ENCODE measurements around the gene REG1B.

REG1B gene, protein sequence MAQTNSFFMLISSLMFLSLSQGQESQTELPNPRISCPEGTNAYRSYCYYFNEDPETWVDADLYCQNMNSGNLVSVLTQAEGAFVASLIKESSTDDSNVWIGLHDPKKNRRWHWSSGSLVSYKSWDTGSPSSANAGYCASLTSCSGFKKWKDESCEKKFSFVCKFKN

DNA sequence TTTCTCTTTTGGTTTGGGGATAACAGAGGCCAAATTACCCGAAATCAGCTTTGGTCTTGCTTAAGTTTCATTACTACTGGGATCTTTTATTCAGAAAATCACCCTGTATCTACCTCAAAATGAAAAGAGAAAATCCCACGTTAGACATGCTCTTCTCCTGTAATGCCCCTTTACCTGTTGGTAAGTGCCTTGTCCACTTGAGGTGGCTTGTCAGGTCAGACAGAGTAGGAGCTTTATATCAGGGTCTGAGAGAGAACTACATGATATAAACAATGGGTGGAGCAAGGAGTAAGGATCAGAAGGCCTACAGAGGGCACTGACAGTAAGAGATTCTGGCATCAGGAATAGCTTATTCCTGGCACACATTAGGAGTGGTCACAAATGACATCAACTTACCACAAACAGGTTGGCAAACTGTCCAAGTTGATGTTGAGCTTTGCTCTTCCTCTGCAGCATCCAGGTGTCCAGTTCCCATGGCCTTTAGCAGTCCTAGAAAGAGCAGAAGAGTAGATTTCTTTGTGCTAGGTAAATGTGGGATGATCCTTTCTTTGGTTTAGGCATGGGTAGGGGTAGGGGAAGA is at the start of gene REG1B:
Gene REG1B (minus strand): TSS at position 209 of the 580 bp plus-strand sequence. CDS start 381 bp downstream, outside the sequence.
- Histone ChIP-seq H3K9me3 (ENCODE audit: control insufficient read depth, low read depth, low read length) (no peaks in the 10 kb centered on the region), H3K27me3 (ENCODE audit: control insufficient read depth, insufficient read depth, low read length) (no peaks in the 10 kb centered on the region), H3K9ac (ENCODE audit: low read length) (no peak within 1 kb of the TSS), H3K4me1 (ENCODE audit: control insufficient read depth, low read depth, low read length) (peaks cover 8% of the 10 kb centered on the region), H3K36me3 (ENCODE audit: control insufficient read depth, low read depth, low read length) (no peaks in the 10 kb centered on the region), H3K4me3 (ENCODE audit: low read length) (no peak within 1 kb of the TSS), H3K27ac (ENCODE audit: low read length) (no peak within 1 kb of the TSS)

DNA sequence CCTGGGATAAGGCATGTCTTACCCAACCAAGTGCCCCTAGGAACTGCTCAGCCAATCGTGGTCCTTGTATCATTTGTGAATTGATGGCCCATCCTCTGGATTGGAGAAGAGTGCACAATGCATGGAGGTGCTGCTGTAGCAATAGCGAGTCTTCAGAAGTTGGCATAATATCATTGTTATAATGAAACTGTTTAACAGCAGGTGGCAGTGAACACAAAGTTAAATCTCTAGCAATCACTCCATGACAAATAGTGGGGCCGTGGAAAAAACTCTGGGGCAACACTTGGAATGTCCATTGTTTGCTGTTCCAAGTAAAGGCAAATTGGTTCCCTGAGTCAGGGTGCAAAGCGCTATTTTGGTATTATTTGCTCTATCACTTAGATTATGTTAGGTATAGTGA is 43.9 kb upstream of the REG1B start:
- no peak overlapping the region for H3K9ac ChIP-seq (ENCODE audit: low read length)
- no peaks in the 10 kb centered on the region for H3K9me3 ChIP-seq (ENCODE audit: control insufficient read depth, low read depth, low read length)
- H3K36me3 ChIP-seq (ENCODE audit: control insufficient read depth, low read depth, low read length), result no peaks in the 10 kb centered on the region
- H3K4me3 ChIP-seq (ENCODE audit: low read length), result no peak overlapping the region
- no peaks in the 10 kb centered on the region for H3K27me3 ChIP-seq (ENCODE audit: control insufficient read depth, insufficient read depth, low read length)
- no peaks in the 10 kb centered on the region for H3K4me1 ChIP-seq (ENCODE audit: control insufficient read depth, low read depth, low read length)
- no peak overlapping the region for H3K27ac ChIP-seq (ENCODE audit: low read length)

DNA sequence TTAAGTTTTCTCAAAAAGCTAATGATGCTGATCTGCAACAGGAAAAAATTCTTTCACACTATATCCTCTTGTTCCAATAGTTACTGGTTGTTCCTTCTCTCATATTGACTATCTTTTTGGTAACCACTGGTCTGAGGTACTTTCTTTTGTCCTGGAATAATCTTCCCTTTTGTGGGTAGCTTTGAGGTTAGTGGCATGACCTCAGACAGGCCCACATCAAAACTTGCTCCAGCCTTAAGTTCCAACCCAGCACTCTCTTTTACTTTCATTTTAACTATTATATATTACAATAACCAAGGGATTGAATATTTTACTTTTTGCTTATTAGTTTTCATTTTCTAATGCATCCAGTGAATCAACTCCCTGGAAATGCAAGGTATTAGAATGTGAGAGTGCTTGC is 42.0 kb upstream of the REG1B start:
- Histone ChIP-seq H3K9ac (ENCODE audit: low read length) (no peak overlapping the region), H3K36me3 (ENCODE audit: control insufficient read depth, low read depth, low read length) (no peaks in the 10 kb centered on the region), H3K27ac (ENCODE audit: low read length) (no peak overlapping the region), H3K4me3 (ENCODE audit: low read length) (no peak overlapping the region), H3K27me3 (ENCODE audit: control insufficient read depth, insufficient read depth, low read length) (no peaks in the 10 kb centered on the region), H3K4me1 (ENCODE audit: control insufficient read depth, low read depth, low read length) (no peaks in the 10 kb centered on the region), H3K9me3 (ENCODE audit: control insufficient read depth, low read depth, low read length) (no peaks in the 10 kb centered on the region)

DNA sequence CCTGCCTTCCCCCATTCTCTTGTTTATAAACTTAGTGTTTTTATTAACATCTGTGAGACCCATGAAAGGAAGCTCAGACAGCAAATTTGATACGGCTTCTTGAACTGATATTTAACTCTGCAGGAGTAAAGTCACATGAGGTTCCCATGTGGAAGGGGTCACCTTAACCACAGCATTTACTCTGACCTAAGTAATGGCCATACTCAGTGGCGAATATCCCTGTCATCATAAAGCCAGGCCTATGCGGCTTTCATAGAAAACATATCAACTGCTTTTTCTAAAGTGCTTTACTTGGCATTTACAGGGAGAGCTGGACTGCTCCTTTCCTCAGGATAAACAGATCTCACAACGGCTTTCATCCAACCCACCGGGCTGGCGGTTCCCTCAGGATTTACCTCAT is 41.5 kb upstream of the REG1B start:
- Histone ChIP-seq H3K36me3 (ENCODE audit: control insufficient read depth, low read depth, low read length) (no peaks in the 10 kb centered on the region), H3K9me3 (ENCODE audit: control insufficient read depth, low read depth, low read length) (no peaks in the 10 kb centered on the region), H3K9ac (ENCODE audit: low read length) (no peak overlapping the region), H3K4me3 (ENCODE audit: low read length) (no peak overlapping the region), H3K27me3 (ENCODE audit: control insufficient read depth, insufficient read depth, low read length) (no peaks in the 10 kb centered on the region), H3K4me1 (ENCODE audit: control insufficient read depth, low read depth, low read length) (no peaks in the 10 kb centered on the region), H3K27ac (ENCODE audit: low read length) (no peak overlapping the region)

DNA sequence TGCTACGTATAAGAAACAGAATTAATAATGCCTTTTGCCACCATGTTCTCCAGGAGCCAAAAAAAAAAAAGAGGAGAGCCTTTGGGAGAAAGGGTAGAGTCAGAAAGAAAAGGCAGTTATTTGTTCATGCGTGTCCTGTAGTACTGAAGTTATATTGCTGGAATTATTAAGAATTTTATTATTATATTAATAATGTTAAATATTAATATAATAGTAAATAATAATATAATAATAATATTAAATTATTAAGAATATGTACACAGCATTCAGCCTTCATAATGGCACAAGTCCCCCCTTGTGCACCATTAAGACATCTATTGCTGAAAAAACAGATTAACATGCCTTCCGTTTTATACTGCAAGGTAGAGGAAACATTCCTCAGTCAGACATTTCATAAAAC is 40.6 kb upstream of the REG1B start:
- H3K4me1 ChIP-seq (ENCODE audit: control insufficient read depth, low read depth, low read length), result no peaks in the 10 kb centered on the region
- H3K4me3 ChIP-seq (ENCODE audit: low read length), result no peak overlapping the region
- no peak overlapping the region for H3K9ac ChIP-seq (ENCODE audit: low read length)
- H3K36me3 ChIP-seq (ENCODE audit: control insufficient read depth, low read depth, low read length), result no peaks in the 10 kb centered on the region
- H3K27ac ChIP-seq (ENCODE audit: low read length), result no peak overlapping the region
- H3K9me3 ChIP-seq (ENCODE audit: control insufficient read depth, low read depth, low read length), result no peaks in the 10 kb centered on the region
- no peaks in the 10 kb centered on the region for H3K27me3 ChIP-seq (ENCODE audit: control insufficient read depth, insufficient read depth, low read length)

DNA sequence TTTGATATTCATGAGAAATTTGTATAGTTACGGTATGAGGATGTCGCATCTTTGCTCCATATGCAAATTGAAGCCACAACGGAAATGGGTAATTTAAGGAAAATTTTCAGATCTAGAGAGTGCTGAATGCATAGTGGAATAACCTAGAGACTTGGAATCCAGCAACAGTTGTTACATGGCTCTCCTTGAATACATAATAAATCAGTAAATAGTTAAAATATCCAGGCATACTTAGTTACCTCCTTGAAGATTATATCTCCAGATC is 37.9 kb upstream of the REG1B start:
- Histone ChIP-seq H3K27ac (ENCODE audit: low read length) (no peak overlapping the region), H3K9ac (ENCODE audit: low read length) (no peak overlapping the region), H3K27me3 (ENCODE audit: control insufficient read depth, insufficient read depth, low read length) (no peaks in the 10 kb centered on the region), H3K4me1 (ENCODE audit: control insufficient read depth, low read depth, low read length) (no peaks in the 10 kb centered on the region), H3K36me3 (ENCODE audit: control insufficient read depth, low read depth, low read length) (no peaks in the 10 kb centered on the region), H3K4me3 (ENCODE audit: low read length) (no peak overlapping the region), H3K9me3 (ENCODE audit: control insufficient read depth, low read depth, low read length) (no peaks in the 10 kb centered on the region)

DNA sequence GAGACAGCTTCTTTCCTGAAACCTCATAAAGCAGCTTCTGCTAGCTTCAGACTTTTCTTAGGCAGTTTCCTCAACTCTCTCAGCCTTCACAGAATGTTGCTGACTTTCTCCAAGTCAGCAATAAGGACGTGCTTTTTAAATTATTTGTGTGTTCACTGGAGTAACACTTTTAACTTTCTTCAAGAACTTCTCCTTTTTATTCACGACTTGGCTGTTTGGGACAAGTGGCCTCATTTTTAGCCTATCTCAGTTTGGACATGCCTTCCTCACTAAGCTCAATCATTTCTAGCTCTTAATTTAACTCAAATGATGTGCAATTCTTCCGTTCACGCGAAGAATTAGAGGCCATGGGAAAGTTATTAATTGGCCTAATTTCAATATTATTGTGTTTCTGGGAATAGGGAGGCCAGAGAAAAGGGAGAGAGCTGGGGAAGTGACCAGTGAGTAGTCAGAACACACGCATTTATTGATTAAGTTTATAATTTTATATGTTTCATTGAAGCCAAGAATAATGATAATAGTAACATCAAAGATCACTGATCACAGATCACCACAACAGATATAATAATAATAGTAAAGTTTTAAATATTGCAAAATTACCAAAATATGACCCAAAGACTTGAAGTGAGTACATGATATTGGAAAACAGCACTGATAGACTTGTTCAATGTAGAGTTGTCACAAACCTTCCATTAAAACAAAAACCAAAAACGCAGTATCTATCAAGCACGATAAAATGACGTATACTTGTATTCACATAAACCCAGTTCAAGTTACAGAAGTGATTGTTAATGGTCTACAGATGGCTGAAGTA is 37.3 kb upstream of the REG1B start:
- Histone ChIP-seq H3K27me3 (ENCODE audit: control insufficient read depth, insufficient read depth, low read length) (no peaks in the 10 kb centered on the region), H3K36me3 (ENCODE audit: control insufficient read depth, low read depth, low read length) (no peaks in the 10 kb centered on the region), H3K9ac (ENCODE audit: low read length) (no peak overlapping the region)

DNA sequence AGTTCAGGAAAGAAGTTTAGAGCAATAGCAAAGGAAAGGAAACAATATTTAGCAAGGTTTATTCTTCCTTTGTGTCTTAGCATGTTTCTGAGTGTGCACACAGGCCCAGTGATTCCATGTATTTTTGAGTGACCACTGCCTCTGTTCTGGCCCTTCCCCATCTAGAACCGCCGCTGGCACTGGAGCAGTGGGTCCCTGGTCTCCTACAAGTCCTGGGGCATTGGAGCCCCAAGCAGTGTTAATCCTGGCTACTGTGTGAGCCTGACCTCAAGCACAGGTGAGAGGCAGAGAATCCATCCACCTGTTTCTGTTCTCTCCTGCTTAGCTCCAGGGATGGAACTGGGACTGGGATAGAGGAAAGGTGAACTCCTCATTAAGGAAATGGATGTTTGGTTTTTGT is 34.9 kb upstream of the REG1B start:
- Histone ChIP-seq H3K27me3 (ENCODE audit: control insufficient read depth, insufficient read depth, low read length) (no peaks in the 10 kb centered on the region), H3K27ac (ENCODE audit: low read length) (no peak overlapping the region)

More for the DNA sequence above, 37.3 kb upstream of the REG1B start:
- H3K4me1 ChIP-seq (ENCODE audit: control insufficient read depth, low read depth, low read length), result no peaks in the 10 kb centered on the region
- no peak overlapping the region for H3K4me3 ChIP-seq (ENCODE audit: low read length)
- no peak overlapping the region for H3K27ac ChIP-seq (ENCODE audit: low read length)
- H3K9me3 ChIP-seq (ENCODE audit: control insufficient read depth, low read depth, low read length), result no peaks in the 10 kb centered on the region

DNA sequence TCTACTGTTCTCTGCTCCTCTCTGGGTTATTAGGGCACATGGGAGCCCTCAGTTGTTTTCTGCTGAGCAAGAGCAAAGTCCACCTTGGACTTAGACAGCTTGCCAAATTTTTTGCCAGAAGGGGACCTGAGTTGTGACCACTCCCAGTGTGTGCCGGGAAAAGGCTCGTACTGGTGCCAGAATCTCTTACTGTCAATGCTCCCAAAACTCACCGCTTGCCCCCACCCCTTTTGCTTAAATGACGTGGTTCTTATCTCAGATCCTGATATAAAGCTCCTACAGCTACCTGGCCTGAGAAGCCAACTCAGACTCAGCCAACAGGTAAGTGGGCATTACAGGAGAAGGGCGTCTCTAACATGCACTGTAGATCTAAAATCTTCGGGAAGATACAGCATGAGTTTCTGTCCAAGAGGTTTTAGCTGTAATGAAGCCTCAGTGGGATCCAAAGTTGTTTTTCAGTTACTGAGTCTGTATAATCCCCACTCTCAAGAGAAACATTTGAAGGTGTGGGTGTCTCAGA is 32.5 kb upstream of the REG1B start, which contains the start of gene REG1A:
Gene REG1A (plus strand): TSS at position 295 of the 520 bp plus-strand sequence. CDS start 374 bp downstream, outside the sequence.
- no peak within 1 kb of the TSS for H3K27ac ChIP-seq (ENCODE audit: low read length)
- no peaks in the 10 kb centered on the region for H3K4me1 ChIP-seq (ENCODE audit: control insufficient read depth, low read depth, low read length)
- H3K4me3 ChIP-seq (ENCODE audit: low read length), result no peak within 1 kb of the TSS
- H3K9ac ChIP-seq (ENCODE audit: low read length), result no peak within 1 kb of the TSS
- no peaks in the 10 kb centered on the region for H3K27me3 ChIP-seq (ENCODE audit: control insufficient read depth, insufficient read depth, low read length)
- no peaks in the 10 kb centered on the region for H3K9me3 ChIP-seq (ENCODE audit: control insufficient read depth, low read depth, low read length)
- H3K36me3 ChIP-seq (ENCODE audit: control insufficient read depth, low read depth, low read length), result no peaks in the 10 kb centered on the region

More for the DNA sequence above, 34.9 kb upstream of the REG1B start:
- Histone ChIP-seq H3K4me1 (ENCODE audit: control insufficient read depth, low read depth, low read length) (no peaks in the 10 kb centered on the region), H3K36me3 (ENCODE audit: control insufficient read depth, low read depth, low read length) (no peaks in the 10 kb centered on the region), H3K9me3 (ENCODE audit: control insufficient read depth, low read depth, low read length) (no peaks in the 10 kb centered on the region), H3K9ac (ENCODE audit: low read length) (no peak overlapping the region), H3K4me3 (ENCODE audit: low read length) (no peak overlapping the region)

DNA sequence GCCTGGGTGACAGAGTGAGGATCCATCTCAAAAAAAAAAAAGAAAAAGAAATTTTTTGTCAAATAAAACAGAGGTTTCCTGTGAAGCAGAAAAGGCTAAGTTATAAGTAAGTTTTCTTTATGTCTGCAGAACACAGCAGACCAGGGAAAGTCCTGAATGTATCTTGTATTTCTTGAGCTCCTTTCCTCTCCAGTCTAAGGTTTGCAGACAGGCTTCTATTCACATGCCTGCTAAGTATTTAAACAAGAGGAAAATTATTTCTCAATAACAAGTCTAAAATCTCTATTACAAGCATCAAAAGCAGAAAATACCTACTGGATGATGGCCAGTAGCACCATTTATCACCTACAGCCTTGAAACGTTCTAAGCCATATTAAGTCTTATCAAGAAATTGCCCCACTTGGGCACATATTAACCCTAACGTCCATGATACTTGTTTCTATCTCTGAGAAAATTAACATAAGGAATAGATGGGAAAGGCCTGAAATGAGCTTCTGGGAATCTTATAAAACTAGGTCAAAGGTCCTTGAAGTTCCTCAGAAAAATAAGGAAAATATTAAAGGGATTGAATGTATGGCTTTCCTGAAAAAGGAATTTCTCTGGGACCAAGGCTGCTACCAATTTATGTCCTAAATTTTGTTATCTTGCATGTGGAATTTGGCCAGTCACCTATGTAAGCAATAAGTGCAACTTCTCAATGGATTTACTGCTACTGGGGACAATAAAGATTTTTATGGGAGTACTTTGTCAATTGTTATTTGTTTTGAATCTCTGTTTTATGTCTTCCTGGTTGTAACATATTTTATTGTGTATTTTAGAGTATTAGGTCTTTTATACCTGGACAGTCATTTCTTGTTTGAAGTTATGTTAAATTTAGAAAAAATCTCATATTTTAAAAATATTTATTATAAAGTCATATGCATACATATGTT is 29.5 kb upstream of the REG1B start:
- H3K9ac ChIP-seq (ENCODE audit: low read length), result no peak overlapping the region
- H3K27me3 ChIP-seq (ENCODE audit: control insufficient read depth, insufficient read depth, low read length), result no peaks in the 10 kb centered on the region
- no peaks in the 10 kb centered on the region for H3K9me3 ChIP-seq (ENCODE audit: control insufficient read depth, low read depth, low read length)
- H3K36me3 ChIP-seq (ENCODE audit: control insufficient read depth, low read depth, low read length), result no peaks in the 10 kb centered on the region
- no peaks in the 10 kb centered on the region for H3K4me1 ChIP-seq (ENCODE audit: control insufficient read depth, low read depth, low read length)
- no peak overlapping the region for H3K4me3 ChIP-seq (ENCODE audit: low read length)
- H3K27ac ChIP-seq (ENCODE audit: low read length), result no peak overlapping the region
